Measurements from ENCODE around the gene CALU. TPM values are rescaled to one million over a fixed set of nuclear protein-coding genes. Genes with fewer than 3 reads are reported as not detected.

Gene CALU
- polyA plus RNA-seq, 1 donor from 2014 or later, result 38.1 TPM

GRCh38 chr7:128699196-128699712 lies 39.9 kb upstream of the CALU start:
- H3F3A ChIP-seq (ENCODE audit: insufficient read depth, low read length, poor library complexity, severe bottlenecking), result no peaks in the 10 kb centered on the region
- H3K4me2 ChIP-seq (ENCODE audit: low read length), result no peak overlapping the region
- H3K4me3 ChIP-seq (ENCODE audit: low read length), result no peak overlapping the region

GRCh38 chr7:128699895-128700294 lies 39.3 kb upstream of the CALU start:
- Histone ChIP-seq H3K4me2 (ENCODE audit: low read length) (no peak overlapping the region), H3F3A (ENCODE audit: insufficient read depth, low read length, poor library complexity, severe bottlenecking) (no peaks in the 10 kb centered on the region), H3K9ac (ENCODE audit: low read length) (no peak overlapping the region), H3K9me2 (ENCODE audit: insufficient read depth, low read length) (no peaks in the 10 kb centered on the region), H3K79me2 (replicated peaks; ENCODE audit: insufficient read depth, low read length) (no peaks in the 10 kb centered on the region), H3K36me3 (ENCODE audit: insufficient read depth, low read length) (no peaks in the 10 kb centered on the region), H3K27ac (ENCODE audit: low read length) (no peak overlapping the region), H3K4me3 (ENCODE audit: low read length) (no peak overlapping the region), H3K9me3 (ENCODE audit: low read length) (no peaks in the 10 kb centered on the region), H2AFZ (ENCODE audit: low read depth, low read length) (no peak overlapping the region), H4K20me1 (ENCODE audit: insufficient read depth) (no peaks in the 10 kb centered on the region), H3K27me3 (ENCODE audit: insufficient read depth, low read depth, low read length) (peaks cover 25% of the 10 kb centered on the region)
- no peak for TF ChIP-seq MXI1 (conservative IDR thresholded peaks at IDR 0.05; ENCODE audit: poor library complexity, severe bottlenecking)
- TF ChIP-seq POLR2AphosphoS5 (IDR thresholded peaks at IDR 0.05), result no peak
- no peak for TF ChIP-seq EP300 (conservative IDR thresholded peaks at IDR 0.05; ENCODE audit: poor library complexity, severe bottlenecking)
- TF ChIP-seq REST (IDR thresholded peaks at IDR 0.05; ENCODE audit: borderline replicate concordance), result no peak
- no peak for TF ChIP-seq TAF1 (IDR thresholded peaks at IDR 0.05; ENCODE audit: low read depth)

More at GRCh38 chr7:128699196-128699712, 39.9 kb upstream of the CALU start:
- Histone ChIP-seq H3K36me3 (ENCODE audit: insufficient read depth, low read length) (no peaks in the 10 kb centered on the region), H3K79me2 (replicated peaks; ENCODE audit: insufficient read depth, low read length) (no peaks in the 10 kb centered on the region), H3K27ac (ENCODE audit: low read length) (no peak overlapping the region), H3K9me2 (ENCODE audit: insufficient read depth, low read length) (no peaks in the 10 kb centered on the region), H2AFZ (ENCODE audit: low read depth, low read length) (no peak overlapping the region), H3K9ac (ENCODE audit: low read length) (no peak overlapping the region), H3K9me3 (ENCODE audit: low read length) (no peaks in the 10 kb centered on the region), H4K20me1 (ENCODE audit: insufficient read depth) (no peaks in the 10 kb centered on the region), H3K27me3 (ENCODE audit: insufficient read depth, low read depth, low read length) (peaks cover 25% of the 10 kb centered on the region)
- TF ChIP-seq EZH2 (IDR thresholded peaks at IDR 0.05; ENCODE audit: borderline replicate concordance, insufficient read depth, low read length, poor library complexity, severe bottlenecking) (no peak), MXI1 (conservative IDR thresholded peaks at IDR 0.05; ENCODE audit: poor library complexity, severe bottlenecking) (no peak), CTCF (IDR thresholded peaks at IDR 0.05; ENCODE audit: poor library complexity, severe bottlenecking) (no peak), POLR2AphosphoS5 (IDR thresholded peaks at IDR 0.05) (no peak), SMC3 (conservative IDR thresholded peaks at IDR 0.05; ENCODE audit: poor library complexity) (no peak), REST (IDR thresholded peaks at IDR 0.05; ENCODE audit: borderline replicate concordance) (no peak), EP300 (conservative IDR thresholded peaks at IDR 0.05; ENCODE audit: poor library complexity, severe bottlenecking) (no peak), TAF1 (IDR thresholded peaks at IDR 0.05; ENCODE audit: low read depth) (no peak), RAD21 (conservative IDR thresholded peaks at IDR 0.05) (no peak)
